ENCODE measurements around the gene SPATC1L. TPM values are rescaled to one million over a fixed set of nuclear protein-coding genes. Genes with fewer than 3 reads are reported as not detected.
A peak's percentile ranks its signal among the peaks of the same experiment; 100 is the strongest.

Gene SPATC1L
- total RNA-seq, 1 donor from 2014 or later: 14.1 TPM

DNA sequence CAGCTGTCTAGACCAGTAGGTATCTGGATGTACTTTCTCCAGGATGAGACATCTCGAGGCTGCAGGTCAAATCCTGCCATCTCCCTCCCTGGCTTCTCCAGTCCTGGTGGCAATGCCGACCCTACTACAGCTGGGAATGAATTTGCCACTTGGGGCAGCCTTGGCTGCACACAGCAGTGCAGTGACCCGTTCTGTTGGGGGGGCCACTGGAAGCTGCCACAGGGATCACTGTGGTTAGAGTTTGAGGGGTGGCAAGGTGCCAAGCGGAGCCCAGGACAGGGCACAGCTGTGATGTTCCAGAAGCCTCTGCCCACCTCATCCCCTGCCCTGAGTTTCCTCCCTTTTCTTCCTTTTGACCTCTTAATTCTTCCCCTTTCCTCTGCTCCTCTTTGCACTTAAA is 69.3 kb downstream of the SPATC1L start:
- no peak overlapping the region for H3K27ac Mint-ChIP-seq (ENCODE audit: unreplicated experiment)
- H3K27me3 Mint-ChIP-seq (ENCODE audit: low read depth): no peaks in the 10 kb centered on the region
- no peaks in the 10 kb centered on the region for H3K9me3 Mint-ChIP-seq (ENCODE audit: low read depth)
- peak; percentile 52 for DNase-seq (ENCODE audit: low spot score)
- peaks cover 29% of the 10 kb centered on the region for H3K36me3 Mint-ChIP-seq (ENCODE audit: low read depth)
- TF ChIP-seq CTCF (IDR thresholded peaks at IDR 0.05): no peak
- peaks cover 5% of the 10 kb centered on the region for H3K4me1 Mint-ChIP-seq (ENCODE audit: low read depth)
- no peak overlapping the region for H3K4me3 Mint-ChIP-seq (ENCODE audit: unreplicated experiment)

- H3K27me3 Mint-ChIP-seq (ENCODE audit: low read depth): no peaks in the 10 kb centered on the region
Measured at GRCh38 chr21:46113497-46114176, 70.6 kb downstream of the SPATC1L start.

DNA sequence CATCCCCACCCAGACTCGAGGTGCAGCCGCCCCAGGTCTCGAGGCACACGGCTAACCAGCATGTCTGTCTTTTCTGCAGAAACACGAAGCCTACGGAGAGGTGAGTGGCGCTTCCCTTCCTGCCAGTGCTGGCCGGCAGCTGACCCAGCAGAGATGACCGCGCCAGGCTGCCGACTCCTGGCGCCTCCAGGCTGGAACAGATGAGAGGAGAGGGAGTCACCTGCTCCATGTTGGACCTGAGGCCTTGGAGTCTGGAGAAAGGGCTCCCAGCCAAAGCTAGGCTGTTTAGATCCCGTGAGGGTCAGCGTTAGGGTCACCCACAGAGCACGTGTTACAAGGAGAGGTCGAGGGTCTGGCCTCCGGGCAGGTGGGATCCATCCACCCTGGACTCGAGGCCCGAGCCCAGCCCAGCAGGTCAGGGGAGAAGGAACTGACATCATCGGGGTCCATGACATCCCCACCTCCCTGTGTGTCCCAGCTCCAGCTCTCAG is 71.5 kb downstream of the SPATC1L start:
- H3K36me3 Mint-ChIP-seq (ENCODE audit: low read depth): peaks cover 30% of the 10 kb centered on the region
- no peaks in the 10 kb centered on the region for H3K27me3 Mint-ChIP-seq (ENCODE audit: low read depth)
- no peaks in the 10 kb centered on the region for H3K9me3 Mint-ChIP-seq (ENCODE audit: low read depth)
- no peak for TF ChIP-seq CTCF (IDR thresholded peaks at IDR 0.05)
- peak; percentile 81 for DNase-seq (ENCODE audit: low spot score)
- no peak overlapping the region for H3K4me3 Mint-ChIP-seq (ENCODE audit: unreplicated experiment)
- peaks cover 8% of the 10 kb centered on the region for H3K4me1 Mint-ChIP-seq (ENCODE audit: low read depth)
- no peak overlapping the region for H3K27ac Mint-ChIP-seq (ENCODE audit: unreplicated experiment)

More at GRCh38 chr21:46113497-46114176, 70.6 kb downstream of the SPATC1L start:
- TF ChIP-seq CTCF (IDR thresholded peaks at IDR 0.05): no peak
- Mint-ChIP-seq H3K36me3 (ENCODE audit: low read depth) (peaks cover 27% of the 10 kb centered on the region), H3K4me3 (ENCODE audit: unreplicated experiment) (no peak overlapping the region), H3K9me3 (ENCODE audit: low read depth) (no peaks in the 10 kb centered on the region), H3K4me1 (ENCODE audit: low read depth) (peaks cover 5% of the 10 kb centered on the region), H3K27ac (ENCODE audit: unreplicated experiment) (no peak overlapping the region)
- DNase-seq (ENCODE audit: low spot score): peak; percentile 52

DNA sequence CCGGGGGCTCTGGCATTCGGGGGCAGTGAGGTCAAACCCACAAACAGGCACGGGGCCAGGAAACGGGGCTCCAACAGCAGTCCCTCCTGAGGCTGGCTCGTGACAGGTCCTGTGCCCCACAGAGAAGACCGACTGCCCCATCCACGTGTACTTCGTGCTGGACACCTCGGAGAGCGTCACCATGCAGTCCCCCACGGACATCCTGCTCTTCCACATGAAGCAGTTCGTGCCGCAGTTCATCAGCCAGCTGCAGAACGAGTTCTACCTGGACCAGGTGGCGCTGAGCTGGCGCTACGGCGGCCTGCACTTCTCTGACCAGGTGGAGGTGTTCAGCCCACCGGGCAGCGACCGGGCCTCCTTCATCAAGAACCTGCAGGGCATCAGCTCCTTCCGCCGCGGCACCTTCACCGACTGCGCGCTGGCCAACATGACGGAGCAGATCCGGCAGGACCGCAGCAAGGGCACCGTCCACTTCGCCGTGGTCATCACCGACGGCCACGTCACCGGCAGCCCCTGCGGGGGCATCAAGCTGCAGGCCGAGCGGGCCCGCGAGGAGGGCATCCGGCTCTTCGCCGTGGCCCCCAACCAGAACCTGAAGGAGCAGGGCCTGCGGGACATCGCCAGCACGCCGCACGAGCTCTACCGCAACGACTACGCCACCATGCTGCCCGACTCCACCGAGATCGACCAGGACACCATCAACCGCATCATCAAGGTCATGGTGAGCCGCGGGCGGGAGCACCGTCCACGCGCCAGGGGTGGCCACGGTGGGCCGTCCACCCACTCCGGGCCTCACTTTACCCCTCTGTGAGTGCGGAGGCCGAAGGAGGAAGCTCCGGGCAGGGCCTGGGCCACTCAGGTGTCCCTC is 72.2 kb downstream of the SPATC1L start:
- peak; percentile 94 for DNase-seq (ENCODE audit: low spot score)
- Mint-ChIP-seq H3K9me3 (ENCODE audit: low read depth) (no peaks in the 10 kb centered on the region), H3K36me3 (ENCODE audit: low read depth) (peaks cover 33% of the 10 kb centered on the region), H3K27ac (ENCODE audit: unreplicated experiment) (no peak overlapping the region), H3K27me3 (ENCODE audit: low read depth) (no peaks in the 10 kb centered on the region), H3K4me3 (ENCODE audit: unreplicated experiment) (no peak overlapping the region), H3K4me1 (ENCODE audit: low read depth) (peaks cover 14% of the 10 kb centered on the region)
- TF ChIP-seq CTCF (IDR thresholded peaks at IDR 0.05): no peak

- peaks cover 35% of the 10 kb centered on the region for H3K36me3 Mint-ChIP-seq (ENCODE audit: low read depth)
- DNase-seq (ENCODE audit: low spot score): no peak
Measured at GRCh38 chr21:46111193-46111571, 73.1 kb downstream of the SPATC1L start.

More at GRCh38 chr21:46111193-46111571, 73.1 kb downstream of the SPATC1L start:
- no peak for TF ChIP-seq CTCF (IDR thresholded peaks at IDR 0.05)
- H3K27me3 Mint-ChIP-seq (ENCODE audit: low read depth): no peaks in the 10 kb centered on the region
- H3K9me3 Mint-ChIP-seq (ENCODE audit: low read depth): no peaks in the 10 kb centered on the region
- H3K4me1 Mint-ChIP-seq (ENCODE audit: low read depth): peaks cover 12% of the 10 kb centered on the region
- no peak overlapping the region for H3K4me3 Mint-ChIP-seq (ENCODE audit: unreplicated experiment)
- no peak overlapping the region for H3K27ac Mint-ChIP-seq (ENCODE audit: unreplicated experiment)

All from chondrocyte (in vitro differentiated cells).